ENCODE results near the gene HOXA3. TPM values are rescaled to one million over a fixed set of nuclear protein-coding genes. Genes with fewer than 3 reads are reported as not detected.

Gene HOXA3
- polyA plus RNA-seq, 2 of the 4 experiments (the other 2 are of a cell fraction): 3.3 to 8.7 TPM

DNA sequence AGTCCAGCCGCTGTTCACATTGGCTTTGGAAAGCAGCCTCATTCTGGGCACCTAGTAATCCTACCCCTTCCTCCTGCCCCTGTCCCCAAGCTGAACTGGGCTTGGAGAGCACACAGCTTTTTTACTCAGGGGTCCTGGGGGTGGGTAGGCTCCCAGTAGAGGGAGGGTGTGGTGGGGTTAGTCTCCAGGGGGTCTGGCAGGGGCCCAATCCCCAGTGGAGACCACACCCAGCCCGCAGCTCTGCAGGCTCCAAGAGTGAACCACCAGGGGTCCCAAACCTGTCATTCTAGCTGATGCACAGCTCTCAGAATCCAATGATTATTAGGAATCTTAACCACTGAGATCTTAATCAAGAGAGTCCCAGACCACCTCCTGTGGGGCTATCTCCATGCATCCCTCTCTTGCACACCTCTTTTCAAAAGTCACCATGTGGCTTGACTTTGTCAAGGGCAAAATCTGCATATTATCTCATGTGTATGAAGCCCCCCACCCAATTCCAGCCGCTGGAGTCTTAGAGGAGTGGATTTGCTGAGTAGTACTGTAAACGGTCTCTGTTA, 30.0 kb upstream of the HOXA3 start:
- FAIRE-seq (no peak), DNase-seq (ENCODE audit: low read depth in 1 of 2, low spot score in 1 of 2) (no peak), ATAC-seq (no peak)
- Histone ChIP-seq H3K9me3 (no peaks in the 10 kb centered on the region), H3K27ac (no peak overlapping the region), H3K4me2 (no peak overlapping the region), H3K4me1 (peaks cover 27% of the 10 kb centered on the region), H3K4me3 (no peak overlapping the region)
- ChIA-PET CTCF (interaction anchor here (1.2 to 2.1 kb wide), 5 partner anchors 9 to 53 kb away, joined by 3 to 6 read pairs (median 5); no protein-coding TSS in a partner anchor), POLR2A (no interaction called here)
- TF ChIP-seq HES2 (IDR thresholded peaks at IDR 0.05): no peak
- no peak for TF ChIP-seq RCOR1 (IDR thresholded peaks at IDR 0.05; ENCODE audit: low read depth, low read length)
- no peak for TF ChIP-seq JUN (IDR thresholded peaks at IDR 0.05)
- TF ChIP-seq, protein P1, sequence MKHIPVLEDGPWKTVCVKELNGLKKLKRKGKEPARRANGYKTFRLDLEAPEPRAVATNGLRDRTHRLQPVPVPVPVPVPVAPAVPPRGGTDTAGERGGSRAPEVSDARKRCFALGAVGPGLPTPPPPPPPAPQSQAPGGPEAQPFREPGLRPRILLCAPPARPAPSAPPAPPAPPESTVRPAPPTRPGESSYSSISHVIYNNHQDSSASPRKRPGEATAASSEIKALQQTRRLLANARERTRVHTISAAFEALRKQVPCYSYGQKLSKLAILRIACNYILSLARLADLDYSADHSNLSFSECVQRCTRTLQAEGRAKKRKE (CRISPR knock-in tag; IDR thresholded peaks at IDR 0.05; ENCODE audit: low read depth): no peak
- TF ChIP-seq HOXA7 (CRISPR knock-in tag; IDR thresholded peaks at IDR 0.05): no peak
- no peak for TF ChIP-seq PBX3 (IDR thresholded peaks at IDR 0.05)
- TF ChIP-seq NR3C1 (IDR thresholded peaks at IDR 0.05): no peak
- TF ChIP-seq KDM1A (IDR thresholded peaks at IDR 0.05; ENCODE audit: low read depth): no peak
- TF ChIP-seq NPAS2 (CRISPR knock-in tag; IDR thresholded peaks at IDR 0.05; ENCODE audit: borderline replicate concordance): no peak
- TF ChIP-seq JUNB (IDR thresholded peaks at IDR 0.05): no peak
- TF ChIP-seq MAFK (IDR thresholded peaks at IDR 0.05; ENCODE audit: partially characterized antibody): no peak
- 77% methylated on average over 4 of the region's 4 CpGs for WGBS (ENCODE audit: missing lambda C conversion rate)

DNA sequence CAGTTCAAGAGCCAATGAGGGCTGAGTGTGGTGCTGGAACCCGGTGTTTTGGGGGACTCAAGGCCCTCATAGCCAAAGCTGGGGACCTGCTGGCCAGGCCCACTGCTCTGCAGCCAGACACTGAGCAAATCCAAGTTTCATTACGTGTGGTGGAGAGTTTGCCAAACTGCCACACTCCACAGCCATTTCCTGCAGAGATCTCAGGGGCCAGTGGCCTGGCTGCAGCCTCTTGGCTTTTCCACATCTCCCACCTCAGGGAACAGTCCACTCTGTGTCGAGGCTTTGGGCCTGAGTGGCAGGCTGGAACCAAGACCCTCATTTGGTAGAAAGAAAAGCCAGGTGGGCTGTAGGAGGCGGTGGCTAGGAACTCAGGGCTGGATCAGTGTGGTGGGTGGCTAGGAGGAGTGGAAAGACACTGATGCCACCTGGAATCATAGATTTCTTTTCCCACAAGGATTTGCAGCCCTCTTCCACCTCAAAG, 29.5 kb upstream of the HOXA3 start:
- Histone ChIP-seq H3K9me3 (no peaks in the 10 kb centered on the region), H3K4me1 (peaks cover 27% of the 10 kb centered on the region), H3K4me3 (no peak overlapping the region), H3K27ac (no peak overlapping the region), H3K4me2 (no peak overlapping the region)
- ChIA-PET POLR2A (no interaction called here), CTCF (interaction anchor here (0.5 to 2.1 kb wide), 6 partner anchors 9 to 54 kb away, joined by 3 to 6 read pairs (median 4); no protein-coding TSS in a partner anchor)
- DNase-seq (ENCODE audit: low read depth in 1 of 2, low spot score in 1 of 2) (no peak), FAIRE-seq (no peak), ATAC-seq (no peak)
- WGBS (ENCODE audit: missing lambda C conversion rate): 78% methylated on average over 4 of the region's 4 CpGs
- TF ChIP-seq FOXS1 (CRISPR knock-in tag; IDR thresholded peaks at IDR 0.05) (no peak), CEBPB (IDR thresholded peaks at IDR 0.05) (no peak), KDM5A (IDR thresholded peaks at IDR 0.05) (no peak)

DNA sequence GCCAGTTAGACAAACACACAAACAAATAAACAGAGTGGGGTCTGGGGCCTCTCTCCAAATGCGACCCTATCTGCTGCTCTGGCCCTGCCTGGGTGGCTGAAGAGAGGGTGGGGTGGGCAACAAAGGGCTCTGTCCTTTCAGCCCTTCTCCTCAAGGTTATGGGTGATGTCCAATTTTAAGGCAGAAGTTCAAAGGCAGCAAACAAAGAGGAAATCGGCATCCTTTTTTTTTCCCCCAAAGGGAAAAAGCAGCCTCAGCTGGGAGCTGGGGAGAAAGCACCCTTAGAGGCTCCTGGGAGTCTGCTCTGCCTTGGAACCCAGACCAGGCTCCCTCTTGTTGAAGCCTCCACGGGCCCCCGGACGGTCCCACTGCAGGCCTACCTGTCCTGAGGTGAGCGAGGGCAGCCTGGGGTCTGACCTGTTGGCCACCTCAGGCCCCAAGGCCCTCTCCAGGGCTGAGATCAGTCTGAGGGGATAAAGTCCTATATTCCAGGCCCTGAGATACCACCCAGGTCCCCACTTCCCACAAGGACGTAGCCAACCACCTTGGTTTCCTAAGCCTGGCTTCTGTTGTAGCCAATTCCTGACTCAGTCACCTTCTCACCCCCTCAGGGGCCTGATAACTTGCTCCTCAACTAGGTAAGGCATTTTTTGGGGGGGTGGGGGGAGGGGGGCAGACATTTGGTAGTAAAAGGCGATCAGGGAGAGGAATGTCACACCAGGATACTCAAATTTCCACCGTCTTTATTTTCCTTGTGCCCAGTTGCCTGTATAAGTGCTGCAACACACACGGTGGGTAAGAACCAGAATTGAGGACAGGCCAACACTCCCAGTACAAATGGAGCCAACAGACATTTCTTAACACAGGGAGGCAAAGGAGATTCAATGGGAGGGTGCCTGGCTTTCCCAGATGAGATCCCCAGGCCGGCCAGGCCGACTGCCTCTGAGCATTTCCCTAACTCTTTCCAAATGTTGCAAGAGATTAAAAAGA, 28.3 kb upstream of the HOXA3 start:
- H3K4me3 ChIP-seq: peak overlapping the region; percentile 56; the same call in 1 of the 3 replicates
- ATAC-seq (peak in 1 of 2 experiments; percentile 5; a peak in 3 of 6 replicates), FAIRE-seq (no peak), DNase-seq (ENCODE audit: low read depth in 1 of 2, low spot score in 1 of 2) (no peak)
- TF ChIP-seq CHD4 (IDR thresholded peaks at IDR 0.05; ENCODE audit: borderline replicate concordance) (no peak), SMC3 (IDR thresholded peaks at IDR 0.05) (no peak), HOXB13 (CRISPR knock-in tag; IDR thresholded peaks at IDR 0.05; ENCODE audit: low read depth) (no peak), E2F6 (IDR thresholded peaks at IDR 0.05; ENCODE audit: borderline replicate concordance, low read depth) (no peak)
- peaks cover 21% of the 10 kb centered on the region for H3K4me1 ChIP-seq
- ChIA-PET CTCF (interaction anchor here (0.6 to 3.4 kb wide), 38 partner anchors 8 to 1293 kb away, joined by 3 to 33 read pairs (median 5); partner anchors contain the start of genes HOXA13, HOXA5 and HOXA7), POLR2A (interaction anchor here (1.0 to 1.5 kb wide), 3 partner anchors 24 to 559 kb away, joined by 3 read pairs; partner anchors contain the start of genes HOXA7 and TAX1BP1)
- 88% methylated on average over 12 of the region's 12 CpGs for WGBS (ENCODE audit: missing lambda C conversion rate)
- H3K27ac ChIP-seq: peak overlapping the region; percentile 84 to 87
- H3K9me3 ChIP-seq: no peaks in the 10 kb centered on the region
- peak overlapping the region; percentile 96 for H3K4me2 ChIP-seq
